Activated CD4-positive, CD25-positive, alpha-beta regulatory T cell (primary cell): ENCODE data around the gene SMIM12.
"Not testable (repeated sequence)": the region's sequence is repeated elsewhere in the genome, so short reads cannot be mapped to it uniquely, and the experiment has no call there.

Source experiments
- DNase-seq, 4 experiments: peaks; one replicate each; lab custom pipeline; 2025; lab: John Stamatoyannopoulos, UW

The SMIM12 gene

DNA sequence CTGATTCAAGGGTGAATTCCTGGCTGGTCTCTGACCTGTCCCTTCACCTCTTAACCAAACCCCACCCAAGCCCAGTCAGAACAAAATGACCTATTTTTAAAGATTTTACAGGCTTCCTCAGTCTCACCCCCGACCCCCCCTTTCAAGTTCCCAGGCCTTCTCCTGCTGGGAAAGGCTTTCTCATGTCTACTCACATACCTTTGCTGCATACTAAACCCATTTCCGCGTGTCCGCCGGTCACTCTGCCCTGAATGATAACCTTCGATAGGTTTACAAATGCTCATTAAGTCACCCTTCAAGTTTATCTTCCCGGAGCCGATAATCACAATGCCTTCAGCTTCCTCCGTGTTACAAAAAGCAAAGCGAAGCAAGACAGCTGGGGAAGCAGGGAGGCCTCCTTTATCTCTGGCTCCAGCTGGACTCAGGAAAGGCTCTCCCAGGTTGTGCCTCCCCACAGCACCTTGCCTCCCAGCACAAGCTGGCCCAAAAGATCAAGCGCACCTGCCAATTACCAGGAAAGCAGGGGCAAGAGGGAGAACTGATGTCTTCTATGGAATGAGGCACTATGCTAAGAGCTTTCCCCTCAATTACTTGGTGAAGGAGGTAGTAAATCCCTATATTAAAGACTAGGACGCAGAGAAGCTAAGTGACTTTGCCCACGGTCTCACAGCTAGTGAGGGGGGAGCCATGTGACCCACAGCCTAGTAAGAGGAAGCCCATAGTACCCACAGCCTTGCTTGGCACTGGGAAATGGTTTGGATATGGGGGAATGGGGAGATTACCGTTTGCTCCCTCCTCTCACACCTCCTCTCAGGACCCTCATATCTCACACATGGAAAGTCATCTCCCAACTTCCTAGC lies 15.9 kb downstream of the SMIM12 start:
- DNase-seq = no peak

- DNase-seq = no peak
These were observed 16.6 kb downstream of the SMIM12 start for GRCh38 chr1:34842952-34843371.

DNA sequence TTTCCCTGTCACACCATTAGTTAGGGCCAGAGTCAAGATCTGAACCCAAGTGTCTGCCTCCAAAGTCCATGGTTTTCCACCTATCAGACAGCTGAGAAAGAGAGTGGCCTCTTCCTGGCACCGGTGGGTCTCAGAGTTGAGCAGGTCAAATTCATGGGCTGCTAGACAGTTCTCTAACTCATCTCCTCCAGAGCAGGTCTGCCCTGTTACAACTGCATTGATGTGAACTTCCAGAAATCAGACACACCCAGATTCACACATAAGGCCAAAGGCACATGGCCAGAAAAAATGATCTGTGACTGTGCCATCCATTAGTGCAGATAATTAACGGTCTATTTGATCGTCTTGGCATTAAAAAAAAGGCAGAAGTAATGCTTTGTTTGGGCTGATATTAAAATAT lies 17.5 kb downstream of the SMIM12 start:
- DNase-seq = no peak

DNA sequence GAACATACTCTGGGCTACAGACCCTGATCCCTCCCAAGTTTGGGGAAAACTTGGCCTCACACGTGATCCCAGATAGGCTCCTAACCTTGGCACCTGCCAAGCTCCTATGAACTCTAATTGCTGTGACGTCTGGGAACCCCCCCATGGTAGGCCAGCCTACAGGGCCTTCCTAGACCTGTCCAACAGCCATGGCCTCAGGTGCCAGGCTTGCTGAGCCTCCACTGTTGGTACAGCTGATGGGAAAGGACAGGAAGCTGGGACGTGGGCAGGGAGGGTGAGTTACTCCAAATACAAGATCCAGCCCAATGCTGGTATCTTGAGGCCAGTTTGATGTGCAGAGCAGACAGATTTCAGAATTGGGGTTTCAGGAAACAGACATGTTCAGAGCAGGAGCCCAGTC lies 19.1 kb downstream of the SMIM12 start:
- no peak for DNase-seq

GRCh38 chr1:34839526-34840305 lies 19.8 kb downstream of the SMIM12 start:
- DNase-seq = no peak

DNA sequence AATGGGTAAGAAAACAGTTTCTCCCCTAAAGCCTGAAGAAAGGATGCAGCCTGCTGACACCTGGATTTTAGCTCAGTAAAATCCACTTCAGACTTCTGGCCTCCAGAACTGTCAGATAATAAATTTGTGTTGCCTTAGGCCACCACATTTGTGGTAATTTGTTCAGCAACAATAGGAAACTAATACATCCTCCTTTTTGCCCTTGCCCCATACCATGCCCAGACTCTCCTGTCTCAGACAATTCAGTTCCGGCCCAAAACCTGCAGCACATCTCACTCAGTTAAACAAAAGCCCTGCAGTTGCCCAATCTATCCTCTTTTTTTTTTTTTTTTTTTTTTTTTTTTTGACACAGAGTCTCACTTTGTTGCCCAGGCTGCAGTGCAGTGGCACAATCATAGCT lies 25.8 kb downstream of the SMIM12 start:
- no peak for DNase-seq

DNA sequence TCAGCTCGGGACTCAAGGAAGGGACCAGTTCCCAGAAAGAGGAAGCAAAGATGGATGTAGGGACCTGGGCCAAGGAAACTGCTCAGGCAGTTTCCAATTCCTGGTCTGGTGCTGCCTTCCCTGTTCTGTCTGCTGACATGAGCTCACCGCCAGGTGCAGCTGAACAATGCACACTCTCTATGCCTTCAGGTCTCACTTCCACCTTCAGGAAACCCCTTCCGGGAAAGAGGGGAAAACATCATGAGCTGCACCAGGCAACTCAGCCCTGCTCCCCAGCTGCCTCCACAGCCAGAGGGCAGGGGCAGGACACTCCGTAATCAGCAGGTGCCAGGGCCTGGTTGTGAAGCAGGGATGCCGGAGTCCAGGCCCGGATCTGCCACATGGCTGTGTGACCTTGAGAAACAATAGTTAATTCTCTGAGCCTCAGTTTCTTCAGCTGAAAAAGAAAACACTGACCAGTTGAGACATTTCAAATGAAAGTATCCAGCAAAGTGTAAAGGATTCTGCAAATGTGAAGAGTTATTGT lies 27.8 kb downstream of the SMIM12 start:
- DNase-seq = no peak

DNA sequence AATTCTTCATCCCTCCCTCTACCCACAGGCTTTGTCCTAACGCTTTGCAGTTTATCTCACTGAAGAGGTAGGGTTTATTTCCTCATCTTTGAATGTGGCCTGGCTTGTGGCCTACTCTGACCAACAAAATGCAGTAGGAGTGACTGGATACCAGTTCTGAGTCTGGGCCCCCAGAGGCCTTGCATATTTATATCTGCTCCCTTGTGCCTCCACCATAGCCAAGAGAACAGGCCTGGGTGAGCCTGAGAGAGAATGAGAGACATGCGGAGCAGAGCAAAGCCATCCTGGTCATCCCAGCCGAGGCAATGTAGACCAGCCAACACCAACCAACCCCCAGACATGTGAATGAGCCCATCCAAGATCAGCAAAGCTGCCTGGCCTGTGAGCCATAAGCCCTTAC lies 30.3 kb downstream of the SMIM12 start:
- no peak for DNase-seq

DNA sequence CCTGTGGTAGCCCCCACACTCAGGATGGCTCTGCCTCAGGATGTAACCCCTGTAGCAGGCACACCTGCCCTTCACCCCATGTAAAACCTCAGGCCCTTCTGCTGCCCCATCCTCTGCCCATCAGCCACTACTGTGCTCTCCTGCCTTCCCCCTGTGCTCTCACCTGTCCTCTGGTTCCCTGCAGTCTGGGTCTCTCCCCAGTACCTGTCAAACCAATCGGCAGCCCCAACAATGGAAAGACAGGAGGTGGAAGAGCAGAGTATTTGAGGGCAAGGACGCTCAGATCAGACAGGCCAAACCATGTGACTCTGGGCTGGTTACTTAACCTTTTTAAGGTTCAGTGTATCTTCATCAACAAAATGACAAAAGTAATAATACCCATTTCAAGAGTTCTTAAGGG lies 30.9 kb downstream of the SMIM12 start:
- DNase-seq = no peak

DNA sequence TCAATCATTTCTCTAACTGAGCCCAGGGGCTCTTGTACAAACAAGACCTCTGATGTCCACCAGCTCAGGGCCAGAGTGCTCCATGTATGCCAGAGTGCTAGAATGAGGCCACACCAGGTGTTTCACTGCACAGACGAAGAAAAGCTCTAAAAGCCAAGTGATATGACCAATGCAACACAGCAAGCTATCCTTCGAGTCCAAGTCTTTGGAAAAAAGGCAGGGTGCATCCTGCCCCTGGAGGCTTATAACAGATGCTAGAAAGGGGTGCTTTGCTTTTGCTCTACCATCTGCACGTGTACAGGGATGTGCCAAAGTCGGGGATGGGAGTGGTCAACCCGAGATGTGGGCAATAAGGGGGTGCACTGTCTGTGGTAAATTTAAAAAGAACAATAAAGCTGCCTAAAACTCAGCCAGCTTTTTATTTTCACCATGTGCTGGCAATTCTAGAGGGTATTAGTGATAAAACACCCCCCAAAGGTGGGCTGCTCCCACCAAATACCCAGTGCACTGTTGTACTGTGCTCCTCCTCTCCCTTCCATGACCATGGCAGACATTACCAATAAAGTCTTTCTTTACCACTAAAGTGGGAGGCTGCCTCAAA lies 32.1 kb downstream of the SMIM12 start:
- no peak for DNase-seq

GRCh38 chr1:34825455-34826091 lies 34.0 kb downstream of the SMIM12 start:
- DNase-seq = no peak

GRCh38 chr1:34824817-34825454 lies 34.6 kb downstream of the SMIM12 start:
- no peak for DNase-seq

- no peak for DNase-seq
These were observed 37.3 kb downstream of the SMIM12 start for GRCh38 chr1:34822202-34822601.

DNA sequence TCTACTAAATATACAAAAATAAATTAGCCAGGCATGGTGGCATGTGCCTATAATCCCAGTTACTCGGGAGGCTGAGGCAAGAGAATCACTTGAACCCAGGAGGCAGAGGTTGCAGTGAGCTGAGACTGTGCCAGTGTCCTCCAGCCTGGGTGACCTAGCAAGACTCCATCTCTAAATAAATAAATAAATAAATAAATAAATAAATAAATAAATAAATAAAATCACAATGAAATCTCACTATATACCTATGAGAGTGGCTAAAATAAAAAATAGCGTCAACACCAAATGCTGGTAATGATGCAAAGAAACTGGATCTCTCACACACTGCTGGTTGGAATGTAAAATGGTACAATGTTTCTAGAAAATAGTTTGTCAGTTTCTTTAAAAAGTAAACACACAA lies 40.7 kb downstream of the SMIM12 start:
- DNase-seq = not testable (repeated sequence)

- DNase-seq = no peak
These were observed 42.8 kb downstream of the SMIM12 start for GRCh38 chr1:34816778-34817177.

DNA sequence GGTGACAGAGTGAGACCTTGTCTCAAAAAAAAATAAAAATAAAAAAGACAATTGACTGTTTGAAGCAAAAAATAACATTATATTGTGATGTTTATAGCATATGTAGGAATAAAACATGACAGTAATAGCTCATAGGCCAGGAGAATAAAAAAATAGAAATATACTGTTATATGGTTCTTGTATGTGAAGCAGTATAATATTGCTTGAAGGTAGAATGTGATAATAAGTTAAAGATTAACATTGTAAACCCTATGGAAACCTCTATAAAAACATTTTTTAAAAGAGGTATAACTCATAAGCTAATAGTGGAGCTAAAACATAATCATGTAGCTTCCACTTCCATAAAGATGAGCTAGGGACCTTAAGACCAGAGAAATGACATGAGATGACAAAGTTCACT lies 43.2 kb downstream of the SMIM12 start:
- DNase-seq = no peak

- DNase-seq = not testable (repeated sequence)
These were observed 48.8 kb downstream of the SMIM12 start for GRCh38 chr1:34810781-34811180.

DNA sequence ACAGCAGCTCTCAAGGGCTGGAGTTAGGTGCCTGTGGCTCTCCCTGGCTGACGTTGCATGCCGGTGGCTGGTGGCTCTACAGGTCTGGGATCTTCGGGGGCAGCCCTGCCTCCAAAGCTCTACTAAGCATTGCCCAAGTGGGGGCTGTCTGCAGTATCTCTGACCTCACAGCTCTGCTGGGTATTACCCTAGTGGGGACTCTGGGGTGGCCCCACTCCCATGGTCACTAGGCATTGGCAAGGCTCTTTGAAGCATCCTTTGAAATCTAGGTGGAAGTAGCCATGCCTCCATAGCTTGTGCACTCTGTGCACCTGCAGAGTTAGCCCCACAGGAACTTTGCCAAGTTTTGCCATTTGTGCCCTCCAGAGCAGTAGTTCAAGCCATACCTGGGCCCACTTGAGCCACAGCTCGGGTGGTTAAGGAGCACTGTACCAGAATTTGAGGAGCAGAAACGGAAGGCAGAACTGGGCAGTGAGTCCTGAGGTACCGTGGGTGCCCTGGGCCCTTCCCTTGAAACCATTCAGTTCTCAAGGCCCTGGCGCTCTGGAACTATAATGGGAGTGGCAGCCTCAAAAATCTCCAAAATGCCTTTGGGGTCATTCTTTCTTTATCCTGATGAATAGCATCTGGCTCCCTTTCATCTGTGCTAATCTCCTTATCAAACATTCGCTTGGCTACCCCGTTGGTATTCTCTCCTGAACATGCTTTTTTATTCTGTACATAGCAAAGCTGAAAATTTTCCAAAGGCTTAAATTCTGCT lies 51.3 kb downstream of the SMIM12 start:
- DNase-seq = no peak

DNA sequence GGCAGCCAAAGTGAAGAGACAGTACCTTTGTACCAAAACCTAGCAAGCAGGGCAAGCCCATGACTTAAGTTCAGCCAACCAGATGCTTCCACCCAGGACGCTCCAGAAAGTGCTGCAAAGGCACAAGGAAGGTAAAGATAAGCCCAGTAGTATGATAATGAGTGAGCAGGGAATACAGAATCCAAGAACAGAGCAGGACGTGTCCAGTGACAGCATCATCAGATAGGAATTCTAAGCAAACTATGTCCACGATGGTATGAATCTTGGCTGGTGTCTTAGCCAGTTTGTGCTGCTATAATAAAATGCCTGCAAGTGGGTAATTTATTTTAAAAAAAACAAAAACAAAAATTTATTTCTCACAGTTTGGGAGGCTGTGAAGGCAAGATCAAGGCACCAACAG lies 53.2 kb downstream of the SMIM12 start:
- DNase-seq = no peak

DNA sequence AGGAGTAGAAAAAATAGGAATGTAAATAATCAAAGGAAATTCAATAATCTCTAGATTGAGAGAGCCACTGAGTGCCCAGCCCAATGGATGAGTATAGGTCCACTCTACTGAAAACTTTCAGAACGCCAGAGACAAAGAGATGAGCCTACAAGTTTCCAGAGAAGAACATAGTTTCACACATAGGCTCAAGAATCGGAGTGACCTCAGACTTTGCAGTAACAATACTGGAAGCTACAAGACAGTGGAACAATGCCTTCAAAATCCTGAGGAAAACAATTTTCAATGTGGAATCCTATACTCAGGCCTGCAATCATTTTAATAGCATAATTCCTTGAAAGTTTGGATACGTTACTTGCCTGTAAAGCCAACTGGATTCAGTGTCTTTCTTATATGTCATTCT lies 55.8 kb downstream of the SMIM12 start:
- DNase-seq = no peak
